Neuron (in vitro differentiated cells): ENCODE data around the gene MCOLN3.
"Not testable (repeated sequence)": the region's sequence is repeated elsewhere in the genome, so short reads cannot be mapped to it uniquely, and the experiment has no call there.

ENCODE experiments used
- H2AFZ ChIP-seq: one replicate; pipeline ENCODE4 v1.6.1; 2013; ENCODE audit warnings: low read depth, mild to moderate bottlenecking, inconsistent platforms, low read length, moderate library complexity
- H3K27me3 ChIP-seq: one replicate; pipeline ENCODE4 v1.6.1; 2013; ENCODE audit warnings: low read length; ENCODE audit not compliant: insufficient read depth
- H3K36me3 ChIP-seq: one replicate; pipeline ENCODE4 v1.6.1; 2013; ENCODE audit warnings: low read length; ENCODE audit not compliant: insufficient read depth
- H3K4me1 ChIP-seq: one replicate; pipeline ENCODE4 v1.6.1; 2013; ENCODE audit warnings: low read length; ENCODE audit not compliant: insufficient read depth
- H3K4me3 ChIP-seq: 2 replicates; pipeline ENCODE4 v1.5.1; 2013; ENCODE audit warnings: mild to moderate bottlenecking, low read length, moderate library complexity
- H3K9me3 ChIP-seq: one replicate; pipeline ENCODE4 v1.6.1; 2013; ENCODE audit warnings: low read length

Gene MCOLN3

DNA sequence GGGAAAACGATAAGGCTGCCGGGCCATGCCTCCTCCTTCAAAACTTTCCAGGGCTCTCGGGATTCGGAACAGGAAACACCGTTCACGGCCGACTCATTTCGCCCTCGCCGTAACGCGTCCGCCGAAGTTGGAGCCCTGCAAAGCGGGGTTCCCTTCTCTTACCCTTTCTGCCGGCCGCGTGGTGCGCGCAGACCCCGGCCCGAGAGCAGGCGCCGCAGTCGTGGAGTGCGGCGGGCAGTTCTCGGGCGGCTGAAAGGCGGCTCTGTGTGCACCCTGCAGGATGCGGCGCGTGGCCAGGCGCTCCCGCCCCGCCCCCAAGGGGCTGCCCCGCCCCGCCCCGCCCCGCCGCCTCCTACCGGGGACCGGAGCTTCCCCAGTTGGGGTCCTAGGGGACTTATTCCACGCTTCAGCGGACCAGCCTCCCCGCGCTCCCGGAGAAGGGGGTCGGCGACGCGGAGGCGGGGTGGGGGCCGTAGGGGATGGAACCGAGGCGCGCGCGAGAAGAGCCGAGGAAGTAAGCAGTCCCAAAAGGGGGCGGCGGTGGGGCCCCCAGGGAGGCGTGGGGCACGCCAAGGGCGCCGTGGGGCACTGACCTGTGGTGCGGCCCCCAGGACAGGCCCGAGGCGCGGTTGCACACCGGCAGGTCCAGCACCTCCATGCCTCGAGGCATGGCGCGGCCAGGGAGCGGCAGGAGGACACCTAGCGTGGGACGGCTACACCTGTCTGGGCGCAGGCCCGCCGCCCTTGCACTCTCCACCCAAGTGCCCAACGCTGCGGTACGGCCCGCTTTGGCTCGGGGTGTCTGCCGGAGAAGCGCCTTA is 51.2 kb downstream of the MCOLN3 start, which contains the start of gene MCOLN2:
MCOLN2 (minus strand) TSS at position 268 of the 821 bp plus-strand sequence; CDS start at position 27, 241 bp downstream.
- Histone ChIP-seq H2AFZ (peak within 1 kb of the TSS; percentile 66), H3K9me3 (no peaks in the 10 kb centered on the region), H3K27me3 (peaks cover 64% of the 10 kb centered on the region), H3K4me1 (peaks cover 18% of the 10 kb centered on the region), H3K36me3 (no peaks in the 10 kb centered on the region), H3K4me3 (peak within 1 kb of the TSS; percentile 45)

DNA sequence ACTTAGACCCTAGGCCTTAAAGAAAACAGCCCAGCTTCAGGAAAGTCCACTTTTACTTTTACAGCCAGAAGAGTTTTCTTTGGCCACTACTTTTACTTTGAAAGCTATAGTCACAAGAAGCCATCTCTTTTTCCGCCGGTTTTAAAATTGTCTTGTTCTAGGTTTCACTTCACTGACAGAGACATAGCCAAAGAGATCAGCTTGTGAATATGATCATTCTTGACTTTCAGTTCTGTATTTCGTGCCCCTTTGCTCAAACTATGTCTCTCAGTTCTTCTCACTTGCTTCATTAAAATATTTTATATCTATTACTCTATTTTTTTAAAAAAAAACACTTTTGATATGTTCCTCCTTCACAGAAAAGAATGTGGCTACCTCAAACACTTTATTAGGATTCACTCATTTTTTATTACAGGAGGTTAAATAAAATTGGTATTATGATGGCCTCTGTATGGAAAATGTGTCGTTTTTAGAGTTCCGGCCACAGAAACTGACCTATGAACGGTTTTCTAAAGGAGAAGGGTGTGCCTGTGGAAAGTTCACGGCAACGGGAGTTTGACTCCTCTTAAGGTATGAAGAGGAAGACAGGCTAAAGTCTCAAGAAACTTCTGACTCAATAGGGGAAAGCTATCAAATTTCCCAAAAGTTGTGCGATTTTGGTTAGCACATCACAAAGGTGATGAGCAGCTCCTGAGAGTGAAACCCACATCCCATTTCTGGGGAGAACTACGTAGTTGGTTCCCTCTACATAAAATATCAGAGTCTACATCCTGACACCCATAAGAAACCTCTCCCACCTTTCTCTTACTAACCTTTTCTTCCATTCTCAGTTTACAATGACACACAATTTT is 52.6 kb downstream of the MCOLN3 start:
- Histone ChIP-seq H3K4me1 (peaks cover 18% of the 10 kb centered on the region), H3K9me3 (no peaks in the 10 kb centered on the region), H3K27me3 (peaks cover 58% of the 10 kb centered on the region), H3K36me3 (no peaks in the 10 kb centered on the region), H2AFZ (no peak overlapping the region), H3K4me3 (no peak overlapping the region)

DNA sequence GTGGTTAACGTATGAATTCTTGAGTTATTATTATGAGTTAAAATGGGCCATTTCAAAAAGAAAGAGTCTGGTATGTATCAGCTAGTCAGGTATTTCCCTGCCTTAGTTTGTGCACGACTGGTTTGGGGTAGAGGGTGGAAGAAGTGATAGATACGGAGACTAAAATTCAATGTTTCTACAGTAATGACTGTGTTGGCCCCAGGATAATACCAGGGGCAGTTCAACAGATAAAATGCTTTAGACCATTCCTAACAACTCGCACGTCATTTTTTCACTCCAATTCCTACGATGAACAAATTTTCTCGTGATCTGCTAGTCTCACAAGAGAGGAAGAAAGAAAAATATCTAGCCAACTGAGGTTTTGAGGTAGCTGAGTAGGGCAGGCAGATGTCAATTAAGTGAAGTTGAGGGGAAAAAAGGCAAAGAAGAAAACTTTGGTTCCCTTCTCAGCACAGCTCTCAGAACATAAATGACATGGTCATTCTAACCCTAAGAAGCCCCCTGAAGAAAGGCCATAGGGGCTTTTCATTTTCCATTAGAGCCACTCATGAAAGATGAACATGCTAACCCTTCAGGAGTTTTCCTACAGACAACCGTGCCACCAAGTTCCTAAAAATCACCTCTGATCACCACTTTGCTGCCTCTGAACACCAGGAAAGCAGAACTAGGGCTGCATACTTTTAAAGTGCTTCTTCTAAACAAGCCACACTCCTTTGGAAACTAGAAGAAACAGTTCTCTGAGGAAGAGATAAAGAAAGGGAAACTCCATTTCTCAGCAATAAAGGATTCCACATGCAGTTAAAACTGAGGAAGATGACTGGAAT is 57.0 kb downstream of the MCOLN3 start:
- H2AFZ ChIP-seq, result no peak overlapping the region
- no peaks in the 10 kb centered on the region for H3K9me3 ChIP-seq
- H3K36me3 ChIP-seq, result no peaks in the 10 kb centered on the region
- no peak overlapping the region for H3K4me3 ChIP-seq
- H3K27me3 ChIP-seq, result peaks cover 19% of the 10 kb centered on the region
- H3K4me1 ChIP-seq, result peaks cover under 1% of the 10 kb centered on the region

DNA sequence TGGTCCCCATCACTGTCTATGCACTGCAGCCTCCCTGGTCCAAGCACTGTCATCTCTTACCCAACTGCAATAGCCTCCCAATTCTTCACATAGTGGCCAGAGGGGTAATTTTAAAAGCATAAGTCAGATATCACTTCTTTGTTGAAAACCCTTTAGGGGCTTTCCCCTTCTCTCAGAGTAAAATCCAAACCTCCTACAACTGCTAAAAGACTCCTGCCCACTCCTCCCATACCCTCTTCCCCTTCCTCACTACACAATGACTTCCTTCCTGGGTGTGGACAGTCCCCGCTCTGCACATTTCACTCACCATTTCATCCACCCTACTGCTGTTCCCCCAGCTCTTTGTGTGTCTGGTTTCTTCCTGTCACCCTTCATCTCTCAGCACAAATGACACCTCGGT is 59.7 kb downstream of the MCOLN3 start:
- peaks cover 3% of the 10 kb centered on the region for H3K27me3 ChIP-seq
- H3K4me1 ChIP-seq, result no peaks in the 10 kb centered on the region
- H3K36me3 ChIP-seq, result no peaks in the 10 kb centered on the region
- no peaks in the 10 kb centered on the region for H3K9me3 ChIP-seq
- H3K4me3 ChIP-seq, result no peak overlapping the region
- no peak overlapping the region for H2AFZ ChIP-seq

DNA sequence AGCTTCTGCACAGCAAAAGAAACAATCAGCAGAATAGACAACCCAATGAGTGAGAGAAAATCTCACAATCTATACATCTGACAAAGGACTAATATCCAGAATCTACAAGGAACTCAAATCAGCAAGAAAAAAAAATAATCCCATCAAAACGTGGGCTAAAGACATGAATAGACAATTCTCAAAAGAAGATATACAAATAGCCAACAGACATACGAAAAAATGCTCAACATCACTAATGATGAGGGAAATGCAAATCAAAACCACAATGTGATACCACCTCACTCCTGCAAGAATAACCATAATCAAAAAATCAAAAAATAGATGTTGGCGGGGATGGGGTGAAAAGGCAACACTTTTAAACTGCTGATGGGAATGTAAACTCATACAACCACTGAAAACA is 61.7 kb downstream of the MCOLN3 start:
- H3K4me3 ChIP-seq, H3K36me3 ChIP-seq: not testable (repeated sequence)

DNA sequence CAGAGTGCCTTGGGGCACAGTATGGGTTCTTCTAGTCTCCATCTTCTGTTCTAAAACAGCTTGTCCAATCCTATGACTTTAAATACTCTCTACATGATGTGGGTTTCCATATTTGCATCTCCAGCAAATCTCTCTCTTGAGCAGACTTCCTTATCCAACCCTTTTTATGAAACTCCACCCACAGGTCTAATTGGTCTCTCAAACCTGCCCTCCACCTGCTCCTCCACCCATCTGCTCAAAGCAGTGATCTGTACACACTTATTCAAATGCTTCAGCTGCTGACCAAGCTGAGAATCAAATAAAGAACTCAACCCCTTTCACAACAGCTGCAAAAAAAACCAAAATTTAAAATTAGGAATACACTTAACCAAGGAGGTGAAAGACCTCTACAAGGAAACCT is 62.9 kb downstream of the MCOLN3 start:
- H3K36me3 ChIP-seq, result no peaks in the 10 kb centered on the region
- H3K9me3 ChIP-seq, result no peaks in the 10 kb centered on the region
- no peak overlapping the region for H2AFZ ChIP-seq
- H3K4me3 ChIP-seq, result no peak overlapping the region
- H3K4me1 ChIP-seq, result no peaks in the 10 kb centered on the region
- no peaks in the 10 kb centered on the region for H3K27me3 ChIP-seq

More for the DNA sequence above, 61.7 kb downstream of the MCOLN3 start:
- not testable (repeated sequence) for H3K4me1 ChIP-seq, H2AFZ ChIP-seq, H3K27me3 ChIP-seq, H3K9me3 ChIP-seq

DNA sequence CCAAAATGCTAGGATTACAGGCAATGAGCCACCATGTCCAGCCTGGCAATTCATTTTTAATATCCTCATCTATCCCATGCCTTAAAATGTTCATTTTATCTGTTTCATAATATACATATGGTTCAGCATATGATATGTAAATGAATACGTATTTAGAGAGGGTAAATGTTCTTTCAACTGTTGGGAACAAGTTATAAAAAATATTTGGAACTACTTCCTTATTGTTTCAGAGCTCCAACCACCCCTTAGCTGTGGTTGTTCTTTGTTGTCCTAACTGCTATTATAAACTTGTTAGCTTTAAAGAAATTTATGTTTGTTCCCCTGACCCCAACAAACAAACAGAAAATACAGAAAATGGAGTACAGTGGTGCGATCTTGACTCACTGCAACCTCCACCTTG is 65.9 kb downstream of the MCOLN3 start:
- Histone ChIP-seq H3K36me3 (no peaks in the 10 kb centered on the region), H3K4me3 (no peak overlapping the region), H3K4me1 (no peaks in the 10 kb centered on the region), H2AFZ (no peak overlapping the region), H3K27me3 (no peaks in the 10 kb centered on the region), H3K9me3 (no peaks in the 10 kb centered on the region)

DNA sequence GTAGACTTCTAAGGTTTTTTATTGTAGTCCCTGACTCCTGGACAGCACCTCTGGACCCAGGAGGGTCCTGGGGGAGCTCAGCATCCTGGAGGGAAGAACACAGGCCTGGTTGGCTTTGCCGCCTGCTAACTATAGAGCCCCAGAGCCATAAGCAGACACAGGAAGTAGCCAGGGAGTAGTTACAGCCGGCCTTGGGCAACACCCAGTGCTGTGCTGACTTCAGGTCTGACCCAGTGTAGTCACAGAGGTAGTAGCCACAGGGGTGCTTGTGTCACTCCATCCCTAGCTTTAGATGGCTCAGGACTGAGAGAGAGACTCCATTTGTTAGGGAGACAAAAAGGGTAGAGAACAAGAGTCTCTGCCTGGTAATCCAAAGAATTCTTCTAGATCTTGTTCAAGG is 73.3 kb downstream of the MCOLN3 start:
- Histone ChIP-seq H3K4me3 (no peak overlapping the region), H3K9me3 (no peaks in the 10 kb centered on the region), H2AFZ (no peak overlapping the region)

DNA sequence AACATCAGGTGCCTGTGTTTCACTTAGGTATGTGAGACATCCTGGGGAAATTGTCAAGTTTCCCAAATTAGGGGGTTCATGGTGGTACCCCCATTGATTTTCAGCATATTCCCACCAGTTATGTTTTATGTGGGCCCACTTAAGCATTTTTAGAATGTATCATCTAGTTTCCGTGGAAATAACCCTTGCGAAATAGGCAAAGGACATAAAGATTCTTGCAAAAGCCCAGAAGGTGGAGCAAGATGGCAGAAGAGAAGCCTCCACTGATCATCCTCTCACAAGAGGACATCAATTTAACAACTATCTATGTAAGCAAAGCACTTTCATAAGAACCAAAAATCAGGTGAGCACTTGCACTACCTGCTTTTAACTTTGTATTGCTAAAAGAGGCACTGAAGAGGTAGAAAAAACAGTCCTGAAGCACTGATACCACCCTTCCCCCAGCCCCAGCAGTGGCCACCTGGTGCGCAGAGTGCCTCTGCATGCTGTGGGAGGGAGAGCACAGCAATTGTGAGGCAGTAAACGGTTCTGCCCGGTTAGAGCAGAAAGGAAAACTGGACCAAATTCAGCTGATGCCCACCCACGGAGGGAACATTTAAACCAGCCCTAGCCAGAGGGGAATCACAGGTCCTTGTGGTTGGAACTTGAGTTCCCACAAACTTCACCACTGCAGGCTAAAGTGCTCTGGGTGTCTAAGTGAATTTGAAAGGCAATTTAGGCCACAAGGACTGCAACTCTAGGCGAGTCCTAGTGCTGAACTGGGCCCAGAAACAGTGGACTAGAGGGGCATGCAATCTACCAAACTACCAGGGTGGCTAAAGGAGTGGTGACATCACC is 74.6 kb downstream of the MCOLN3 start:
- Histone ChIP-seq H3K36me3 (no peaks in the 10 kb centered on the region), H2AFZ (no peak overlapping the region), H3K27me3 (no peaks in the 10 kb centered on the region), H3K4me3 (no peak overlapping the region), H3K4me1 (no peaks in the 10 kb centered on the region), H3K9me3 (no peaks in the 10 kb centered on the region)

More for the DNA sequence above, 73.3 kb downstream of the MCOLN3 start:
- no peaks in the 10 kb centered on the region for H3K27me3 ChIP-seq
- H3K4me1 ChIP-seq, result no peaks in the 10 kb centered on the region
- H3K36me3 ChIP-seq, result no peaks in the 10 kb centered on the region

DNA sequence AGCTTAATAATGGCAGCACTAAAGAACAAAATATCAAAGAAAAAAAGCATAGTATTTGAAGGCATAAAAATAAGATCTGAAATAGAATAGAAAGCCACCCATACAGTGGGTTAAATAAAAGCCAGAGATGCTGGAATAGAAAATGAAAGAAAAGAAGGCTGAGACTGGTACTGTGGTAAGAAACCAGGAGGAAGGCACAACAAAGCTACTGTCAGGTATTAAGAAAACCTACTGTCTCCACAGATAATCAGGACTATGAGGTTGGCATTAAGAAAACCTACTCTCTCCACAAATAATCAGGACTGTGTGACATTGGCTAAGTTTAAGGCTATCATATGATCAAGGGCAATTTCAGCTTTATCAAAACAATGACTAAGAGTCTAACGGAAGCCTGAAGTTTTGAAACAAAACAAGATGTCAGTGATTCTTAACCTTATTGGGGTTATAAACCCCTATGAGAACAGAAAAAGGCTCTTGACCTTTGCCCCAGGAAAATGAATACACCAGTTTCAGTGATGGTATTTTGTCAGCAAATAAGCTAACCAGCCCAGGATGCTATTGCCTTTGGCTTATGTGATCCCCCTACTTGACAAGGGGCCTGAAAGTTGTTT is 75.8 kb downstream of the MCOLN3 start:
- Histone ChIP-seq H3K27me3 (no peaks in the 10 kb centered on the region), H3K4me3 (no peak overlapping the region), H2AFZ (no peak overlapping the region), H3K4me1 (no peaks in the 10 kb centered on the region), H3K9me3 (no peaks in the 10 kb centered on the region), H3K36me3 (no peaks in the 10 kb centered on the region)

DNA sequence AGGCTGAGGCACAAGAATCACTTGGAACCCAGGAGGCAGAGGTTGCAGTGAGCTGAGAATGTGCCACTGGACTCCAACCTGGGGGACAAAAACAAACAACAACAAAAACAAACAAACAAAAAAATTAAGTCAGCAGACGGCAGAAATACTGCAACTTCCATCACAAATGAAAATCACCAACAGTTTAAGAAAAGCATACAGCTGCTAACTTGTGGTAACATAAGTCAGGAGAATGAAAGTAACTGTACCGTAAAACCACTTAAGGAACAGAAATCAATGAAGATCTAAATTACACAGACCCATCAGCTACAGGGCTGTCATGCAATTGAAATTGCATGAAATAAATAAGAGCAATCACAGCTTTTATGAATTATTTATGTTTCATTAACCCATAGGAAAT is 76.3 kb downstream of the MCOLN3 start:
- Histone ChIP-seq H3K27me3 (no peaks in the 10 kb centered on the region), H3K4me3 (no peak overlapping the region), H3K9me3 (no peaks in the 10 kb centered on the region), H3K36me3 (no peaks in the 10 kb centered on the region), H3K4me1 (no peaks in the 10 kb centered on the region), H2AFZ (no peak overlapping the region)
